Activated B cell treated with CpG ODN at 0.5 μM for 24 hours (primary cell): ENCODE data around the gene OR4D2. TPM values are rescaled to one million over a fixed set of nuclear protein-coding genes. Genes with fewer than 3 reads are reported as not detected.
A peak's percentile ranks its signal among the peaks of the same experiment; 100 is the strongest.

ENCODE experiments used
- ATAC-seq: fragments of 200-7000 bp; cut with Tn5 transposase; one replicate; pipeline ENCODE4 v1.10.0; 2021; ENCODE audit warnings: low read depth, mild to moderate bottlenecking, moderate library complexity
- CTCF ChIA-PET: fragments of 350-600 bp; sonication (Branson Sonifier 250); formaldehyde crosslinking; loops from one replicate; lab custom pipeline; 2021; ENCODE audit warnings: antibody characterized with exemption; lab: Charles Lee
- POLR2A ChIA-PET: fragments of 350-600 bp; sonication (Branson Sonifier 250); formaldehyde crosslinking; loops from one replicate; lab custom pipeline; 2021; ENCODE audit warnings: antibody characterized with exemption; lab: Charles Lee
- DNase-seq: peaks from one replicate; pipeline ENCODE4 v3.0.0; 2022
- H3K27ac Mint-ChIP-seq: one replicate; pipeline ENCODE4 v1.8.0; 2020; ENCODE audit warnings: mixed read lengths
- H3K27me3 Mint-ChIP-seq: one replicate; pipeline ENCODE4 v1.8.0; 2021; ENCODE audit warnings: mixed read lengths
- H3K36me3 Mint-ChIP-seq: one replicate; pipeline ENCODE4 v1.8.0; 2021; ENCODE audit warnings: low read depth, mixed read lengths
- H3K4me1 Mint-ChIP-seq: one replicate; pipeline ENCODE4 v1.8.0; 2021; ENCODE audit warnings: mixed read lengths
- H3K4me3 Mint-ChIP-seq: one replicate; pipeline ENCODE4 v1.8.0; 2020; ENCODE audit warnings: mild to moderate bottlenecking, mixed read lengths
- H3K9me3 Mint-ChIP-seq: one replicate; pipeline ENCODE4 v1.8.0; 2020; ENCODE audit warnings: mixed read lengths
- CTCF ChIP-seq: fragments of 200-600 bp; IDR thresholded peaks from one replicate; pipeline ENCODE4 v1.8.0; 2022; ENCODE audit warnings: antibody characterized with exemption, mild to moderate bottlenecking
- intact Hi-C: fragments of 100-400 bp; cut with micrococcal nuclease; formaldehyde crosslinking; loops from one replicate; pipeline ENCODE4 v1.15.1; 2024
- total RNA-seq: library from RNA; stranded (reverse); gene quantifications from 2 replicates; pipeline ENCODE4 v1.2.3, GENCODE V29; 2022

OR4D2 gene
- total RNA-seq, 1 donor from 2014 or later: not detected

- Mint-ChIP-seq H3K36me3 (no peaks in the 10 kb centered on the region), H3K9me3 (no peaks in the 10 kb centered on the region), H3K27ac (no peak overlapping the region), H3K4me3 (no peak overlapping the region), H3K4me1 (peaks cover 2% of the 10 kb centered on the region), H3K27me3 (peaks cover 30% of the 10 kb centered on the region)
- CTCF ChIA-PET: no interaction called here
- POLR2A ChIA-PET: no interaction called here
- intact Hi-C loops: no loop called here
- TF ChIP-seq CTCF: no peak
- DNase-seq: no peak
- ATAC-seq: no peak
These were observed 28.8 kb downstream of the OR4D2 start for GRCh38 chr17:58195518-58196123.

GRCh38 chr17:58196610-58197009, 29.8 kb downstream of the OR4D2 start:
- Mint-ChIP-seq H3K36me3 (no peaks in the 10 kb centered on the region), H3K9me3 (no peaks in the 10 kb centered on the region), H3K4me3 (no peak overlapping the region), H3K27ac (no peak overlapping the region), H3K4me1 (peaks cover 2% of the 10 kb centered on the region), H3K27me3 (peaks cover 27% of the 10 kb centered on the region)
- ATAC-seq (no peak), DNase-seq (no peak)
- no peak for TF ChIP-seq CTCF
- POLR2A ChIA-PET: no interaction called here
- intact Hi-C loops: no loop called here
- CTCF ChIA-PET: no interaction called here

GRCh38 chr17:58200024-58200633, 33.3 kb downstream of the OR4D2 start:
- H3K36me3 Mint-ChIP-seq: no peaks in the 10 kb centered on the region
- TF ChIP-seq CTCF: no peak
- POLR2A ChIA-PET: interaction anchor here (1.0 to 1.1 kb wide), 2 partner anchors 50 to 144 kb away, joined by 3 to 4 read pairs; no protein-coding TSS in a partner anchor
- no peak overlapping the region for H3K4me3 Mint-ChIP-seq
- intact Hi-C loops: loop anchor here (1.0 kb wide), 2 partner anchors 49 to 247 kb away; no protein-coding TSS in a partner anchor
- H3K9me3 Mint-ChIP-seq: no peaks in the 10 kb centered on the region
- H3K27me3 Mint-ChIP-seq: peaks cover 27% of the 10 kb centered on the region
- DNase-seq (peak; percentile 35), ATAC-seq (peak; percentile 82)
- CTCF ChIA-PET: interaction anchor here (0.7 to 3.7 kb wide), 14 partner anchors 9 to 250 kb away, joined by 3 to 35 read pairs (median 4); partner anchors contain the start of gene MKS1
- peaks cover 2% of the 10 kb centered on the region for H3K4me1 Mint-ChIP-seq
- no peak overlapping the region for H3K27ac Mint-ChIP-seq

- H3K4me1 Mint-ChIP-seq: peaks cover 2% of the 10 kb centered on the region
- CTCF ChIA-PET: interaction anchor here (1.2 kb wide), 1 partner anchor 47 kb away, joined by 5 read pairs; no protein-coding TSS in a partner anchor
- DNase-seq (no peak), ATAC-seq (no peak)
- POLR2A ChIA-PET: no interaction called here
- intact Hi-C loops: no loop called here
- H3K9me3 Mint-ChIP-seq: no peaks in the 10 kb centered on the region
- peaks cover 13% of the 10 kb centered on the region for H3K27me3 Mint-ChIP-seq
- H3K36me3 Mint-ChIP-seq: peaks cover 3% of the 10 kb centered on the region
- no peak for TF ChIP-seq CTCF
- no peak overlapping the region for H3K4me3 Mint-ChIP-seq
- no peak overlapping the region for H3K27ac Mint-ChIP-seq
These were observed 36.1 kb downstream of the OR4D2 start for GRCh38 chr17:58202859-58203258.

- Mint-ChIP-seq H3K9me3 (no peaks in the 10 kb centered on the region), H3K27me3 (peaks cover 2% of the 10 kb centered on the region), H3K36me3 (peaks cover 12% of the 10 kb centered on the region), H3K4me3 (no peak overlapping the region), H3K27ac (no peak overlapping the region), H3K4me1 (peaks cover 2% of the 10 kb centered on the region)
- POLR2A ChIA-PET: no interaction called here
- intact Hi-C loops: no loop called here
- ATAC-seq (no peak), DNase-seq (no peak)
- no peak for TF ChIP-seq CTCF
- CTCF ChIA-PET: no interaction called here
These were observed 38.0 kb downstream of the OR4D2 start for GRCh38 chr17:58204796-58205195.
